HT1080 (cell line): Measurements from ENCODE around the gene TTC39C. TPM values are rescaled to one million over a fixed set of nuclear protein-coding genes. Genes with fewer than 3 reads are reported as not detected.

Experiments
- DNase-seq: peaks from one replicate; pipeline ENCODE4 v3.0.0-alpha.2; 2015; ENCODE audit warnings: low read depth
- total RNA-seq: library from RNA; depleted of rRNA; stranded (reverse); fragments of >200 nt; shearing (Covaris generic); gene quantifications from 2 replicates; pipeline ENCODE4 v1.2.3, GENCODE V29; 2014

The TTC39C gene
- total RNA-seq, 1 experiment from 2014 or later = 20.4 TPM

DNA sequence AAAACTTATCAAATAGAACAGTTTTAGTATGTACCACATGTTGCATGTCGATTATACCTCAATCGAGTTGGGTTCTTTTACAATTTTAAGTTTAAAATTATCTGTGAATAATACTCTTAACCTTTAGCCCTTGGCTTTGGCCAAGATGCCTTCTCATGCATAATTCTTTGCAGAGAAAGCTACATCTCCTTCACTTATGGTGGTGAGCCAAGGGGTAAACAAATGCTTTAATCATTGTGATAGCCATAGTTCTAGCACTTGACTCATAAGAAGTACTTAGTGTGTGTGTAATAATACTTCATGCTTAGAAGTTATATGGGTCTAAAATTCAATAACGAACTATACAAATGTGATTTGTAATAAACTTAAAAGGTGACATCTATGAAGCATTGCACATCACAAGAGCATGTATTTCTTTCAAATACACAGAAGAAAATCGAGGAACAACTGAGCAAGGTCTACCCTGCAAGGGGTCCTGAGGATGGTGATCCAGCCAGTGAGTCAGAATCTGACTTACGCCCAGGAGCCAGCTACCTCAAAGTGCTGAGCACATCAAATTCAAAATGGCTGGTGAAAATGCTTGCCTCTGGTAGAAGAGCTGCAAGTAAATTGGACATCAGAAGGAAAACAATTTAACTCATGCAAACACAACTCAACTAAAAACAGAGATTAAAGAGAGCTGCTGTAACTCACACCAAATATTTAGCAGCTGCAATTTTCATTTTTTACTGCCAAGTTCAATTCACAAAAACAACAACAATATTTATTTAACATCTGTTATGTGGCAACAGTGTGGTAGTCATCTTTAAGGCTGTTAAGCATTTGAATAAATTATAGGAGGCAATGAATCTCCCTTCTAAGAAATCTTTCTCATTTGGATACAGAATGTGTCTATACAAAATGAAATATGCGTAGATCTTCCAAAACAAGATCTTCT, 23.8 kb upstream of the TTC39C start:
- DNase-seq = no peak

DNA sequence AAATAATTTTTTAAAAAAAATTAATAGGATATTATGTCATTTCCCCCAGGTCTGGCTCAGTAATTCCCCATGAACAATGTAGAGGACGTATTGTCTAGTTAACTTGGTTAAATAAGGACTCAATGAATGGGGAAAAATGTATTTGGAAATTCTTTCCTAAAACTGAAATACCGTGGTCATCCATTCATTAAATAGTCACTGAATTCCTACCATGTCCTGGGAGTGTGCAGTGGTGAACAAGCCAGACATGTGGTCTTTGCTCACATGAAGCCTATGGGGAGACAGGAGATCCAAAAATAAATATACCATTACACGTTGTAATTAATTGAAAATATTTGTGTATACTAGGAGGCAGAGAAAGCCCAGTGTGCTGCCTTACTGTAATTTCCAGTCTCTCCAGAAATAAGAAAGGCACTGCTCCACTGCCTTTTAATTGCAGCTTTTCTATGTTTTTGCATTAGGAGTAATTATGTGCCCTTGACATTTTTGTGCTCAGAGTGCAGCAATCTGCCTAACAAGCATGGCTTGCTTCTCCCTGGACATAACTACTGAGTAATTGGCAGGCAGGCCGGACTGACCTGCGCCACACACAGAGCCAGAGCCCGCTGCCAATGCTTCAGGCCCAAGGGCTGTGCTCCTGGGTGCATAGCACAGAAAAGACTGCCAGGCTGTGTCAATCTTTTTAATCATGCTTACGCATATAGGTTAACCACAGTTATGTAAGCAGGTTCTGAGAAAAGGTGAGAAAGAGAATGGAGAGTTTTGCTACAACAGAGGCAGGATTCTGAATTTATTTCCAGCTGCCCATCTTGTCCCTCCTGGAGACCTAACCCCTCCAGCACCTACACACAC, 22.2 kb upstream of the TTC39C start:
- no peak for DNase-seq

DNA sequence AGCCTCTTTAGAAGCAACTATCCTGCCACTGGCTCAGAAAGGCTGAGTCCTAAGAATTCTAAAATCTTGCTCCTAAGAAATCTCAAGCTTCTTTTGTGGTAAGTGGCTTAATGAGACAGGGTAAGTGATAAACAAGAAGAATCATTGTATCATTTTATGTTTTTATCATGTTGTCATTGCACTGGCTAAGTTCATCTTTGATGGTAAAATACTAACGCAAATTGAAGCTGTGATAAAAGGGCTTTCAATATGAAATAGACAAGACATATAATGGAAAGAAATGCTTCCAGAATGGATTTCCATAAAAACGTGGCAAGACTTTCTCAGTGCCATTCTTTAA, 21.6 kb upstream of the TTC39C start:
- no peak for DNase-seq

DNA sequence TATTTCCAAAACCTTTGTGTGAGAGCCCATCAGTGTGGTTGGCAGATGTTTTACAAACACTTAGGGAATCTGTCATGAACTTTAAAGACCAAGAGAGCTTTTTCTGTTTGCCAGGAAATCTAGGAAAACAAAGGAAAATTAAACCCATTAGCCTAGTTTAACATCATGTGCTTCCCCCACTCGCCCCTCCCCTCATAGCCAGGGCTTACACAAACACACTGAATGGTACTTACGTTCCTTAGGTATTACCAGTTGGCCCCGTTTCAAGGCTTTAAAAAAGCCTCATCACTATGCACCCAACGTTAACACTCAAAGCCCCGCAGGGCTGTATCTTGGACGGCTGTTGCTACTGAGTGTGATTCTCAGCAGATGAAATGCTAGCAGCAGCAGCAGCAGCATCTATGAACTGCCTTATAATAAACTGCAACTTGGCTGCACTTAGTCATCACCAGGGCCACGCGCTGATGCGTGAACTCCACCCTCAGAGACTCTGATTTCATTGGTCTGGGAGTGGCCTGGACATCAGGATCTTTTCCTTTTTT, 20.1 kb upstream of the TTC39C start:
- DNase-seq = peak; percentile 77

DNA sequence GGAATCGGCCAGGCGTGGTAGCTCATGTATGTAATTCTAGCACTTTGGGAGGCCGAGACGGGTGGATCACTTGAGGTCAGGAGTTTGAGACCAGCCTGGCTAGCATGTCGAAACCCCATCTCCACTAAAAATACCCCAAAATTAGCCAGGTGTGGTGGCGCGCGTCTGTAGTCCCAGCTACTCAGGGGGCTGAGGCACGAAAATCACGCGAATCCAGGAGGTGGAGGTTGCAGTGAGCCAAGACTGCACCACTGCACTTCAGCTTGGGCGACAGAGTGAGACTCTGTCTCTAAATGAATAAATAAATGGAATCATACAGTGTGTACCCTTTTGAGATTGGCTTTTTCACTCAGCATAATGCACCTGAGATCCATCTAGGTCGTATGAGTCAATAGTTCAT, 19.4 kb upstream of the TTC39C start:
- no peak for DNase-seq

DNA sequence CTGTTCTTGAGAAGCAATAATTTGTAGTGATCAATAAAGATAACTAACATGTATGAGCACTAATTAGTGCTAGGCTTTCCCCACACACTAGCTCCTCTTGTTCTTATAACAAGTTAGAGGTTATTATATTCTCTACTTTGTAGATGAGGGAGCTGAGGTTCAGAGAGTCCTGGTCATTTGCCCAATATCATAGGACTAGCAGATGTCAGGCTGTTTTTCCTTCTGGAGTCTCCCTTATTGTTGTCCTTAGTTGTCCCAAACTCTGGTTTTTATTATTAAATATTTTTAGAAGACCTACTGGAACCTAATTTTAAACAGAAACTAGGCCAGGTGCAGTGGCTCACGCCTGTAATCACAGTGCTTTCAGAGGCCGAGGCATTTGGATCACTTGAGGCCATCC, 16.5 kb upstream of the TTC39C start:
- no peak for DNase-seq

DNA sequence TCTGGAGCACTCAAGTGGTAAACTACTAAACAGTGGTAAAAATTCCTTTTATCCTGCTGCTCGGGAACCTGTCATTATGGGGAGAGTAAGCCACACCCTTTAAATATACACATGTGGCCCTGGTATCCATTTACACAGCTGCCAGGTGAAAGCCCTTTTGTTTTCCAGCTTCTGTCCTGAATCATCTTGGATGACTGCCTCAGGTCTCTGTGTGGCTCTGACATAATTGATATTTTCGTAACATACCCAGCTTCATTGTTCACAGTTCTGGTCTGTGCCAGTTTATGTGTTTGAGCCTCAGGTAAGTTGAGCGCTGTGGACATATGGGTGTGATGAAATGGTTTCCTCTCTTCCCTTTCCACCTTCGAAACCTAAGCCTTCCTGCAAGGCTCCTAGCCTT, 15.7 kb upstream of the TTC39C start:
- DNase-seq = peak; percentile 56

DNA sequence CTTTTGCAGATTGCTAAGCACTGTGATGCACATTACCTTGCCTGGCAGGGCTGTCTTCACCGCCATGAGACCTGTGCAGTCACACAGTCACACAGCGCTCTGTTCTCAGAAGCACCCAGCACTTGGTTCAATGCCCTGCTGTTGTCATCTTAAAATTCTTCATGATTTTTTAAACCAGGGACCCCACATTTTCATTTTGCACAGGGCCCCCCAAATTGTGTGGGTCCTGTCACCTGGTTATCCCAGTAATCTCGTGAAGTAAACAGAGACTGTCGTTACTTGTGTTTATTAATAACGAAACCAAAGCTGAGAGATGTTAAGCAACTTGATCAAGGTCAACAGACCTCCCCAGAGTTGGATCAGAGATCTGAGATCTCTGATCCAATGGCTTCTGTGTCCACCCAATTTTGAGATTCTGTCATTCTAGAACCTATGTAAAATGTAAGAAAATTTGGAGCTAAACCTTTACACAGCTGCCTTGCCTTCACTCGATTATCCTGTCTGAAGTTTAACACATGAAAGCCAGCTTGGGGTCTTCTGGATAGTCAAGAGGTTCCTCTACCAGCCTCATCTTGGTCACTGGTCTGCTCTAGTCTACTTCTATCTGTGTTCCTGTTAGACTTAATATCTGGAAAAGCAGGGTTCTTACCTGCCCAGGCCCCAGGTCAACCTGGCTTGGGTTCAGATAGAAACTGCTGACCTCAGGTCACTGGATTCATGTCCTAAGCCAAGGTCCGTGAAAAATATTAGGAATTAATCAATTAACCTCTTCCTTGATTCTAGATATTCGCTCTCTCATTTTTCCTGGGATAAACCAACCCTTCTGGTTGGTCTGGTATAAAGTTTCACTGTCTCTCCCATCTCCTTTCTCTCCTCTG, 13.7 kb upstream of the TTC39C start:
- DNase-seq = no peak

DNA sequence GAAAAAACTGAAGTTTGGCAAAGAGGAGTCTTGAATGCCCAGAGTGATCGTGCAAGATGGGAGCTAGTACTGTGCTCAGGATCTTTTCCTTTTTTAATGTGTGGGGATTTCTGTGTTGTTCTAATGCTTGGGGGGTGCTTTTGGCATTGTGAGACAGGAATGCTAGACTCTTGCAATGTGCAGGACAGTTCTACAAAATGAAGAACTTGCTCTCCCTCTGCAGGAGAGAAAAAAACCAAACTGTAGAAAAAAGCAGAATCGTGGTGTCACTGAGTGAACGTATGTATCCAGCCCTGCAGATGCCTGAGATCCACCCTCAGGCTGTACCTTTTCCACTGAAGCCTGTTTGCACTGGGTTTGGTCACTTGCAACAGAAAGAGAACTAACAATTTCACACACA, 12.1 kb upstream of the TTC39C start:
- DNase-seq = no peak

DNA sequence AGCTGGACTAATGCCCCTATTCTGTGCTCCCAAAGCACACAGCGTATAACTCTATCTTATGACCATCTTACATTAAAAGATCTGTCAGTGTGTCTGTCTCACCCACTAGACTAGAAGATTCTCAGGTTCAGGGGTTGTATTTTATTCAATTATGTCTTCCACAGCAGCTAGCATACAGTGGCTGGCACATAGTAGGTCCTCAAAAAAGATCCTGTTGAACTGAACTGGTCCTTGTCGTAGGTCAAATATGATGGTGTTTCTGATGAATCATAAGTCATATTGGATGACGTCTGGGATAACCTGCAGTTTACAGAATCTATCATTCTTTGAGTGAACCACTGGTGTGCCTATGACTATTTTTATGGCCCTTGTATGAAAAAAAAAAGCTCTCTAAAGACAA, 11.3 kb upstream of the TTC39C start:
- no peak for DNase-seq

DNA sequence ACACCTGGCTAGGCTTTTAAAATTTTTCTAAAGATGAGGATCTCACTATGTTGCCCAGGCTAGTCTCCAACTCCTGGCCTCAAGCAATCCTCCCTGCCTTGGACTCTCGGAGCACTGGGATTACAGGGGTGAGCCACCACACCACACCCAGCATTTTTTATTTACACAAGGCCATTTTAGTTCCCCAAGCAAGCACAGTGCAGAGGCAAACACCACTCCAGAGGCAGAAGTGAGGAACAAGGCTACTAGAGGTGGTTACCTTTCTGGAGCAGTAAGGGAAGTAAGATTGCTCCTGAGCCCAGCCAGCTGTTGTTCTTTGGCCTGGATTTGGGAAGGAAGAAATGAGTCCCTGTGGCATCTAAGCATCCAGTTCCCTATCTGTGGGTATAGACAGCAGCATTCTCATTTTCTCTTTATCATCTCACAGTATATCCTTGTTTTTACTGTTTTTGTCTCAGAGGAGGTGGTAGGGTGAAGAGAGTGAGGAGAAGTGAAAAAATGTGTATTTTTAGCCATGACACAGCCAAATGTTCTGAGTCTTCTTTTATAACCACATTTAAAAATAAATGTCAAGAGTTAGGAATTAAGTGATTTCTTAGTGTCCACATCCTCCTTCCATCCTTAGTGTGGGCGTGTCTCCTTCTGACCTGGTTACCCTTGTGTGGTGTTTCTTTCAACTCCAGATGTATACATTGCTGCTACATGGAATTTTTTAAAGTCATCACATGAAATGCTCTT, 10.5 kb upstream of the TTC39C start:
- DNase-seq = no peak

DNA sequence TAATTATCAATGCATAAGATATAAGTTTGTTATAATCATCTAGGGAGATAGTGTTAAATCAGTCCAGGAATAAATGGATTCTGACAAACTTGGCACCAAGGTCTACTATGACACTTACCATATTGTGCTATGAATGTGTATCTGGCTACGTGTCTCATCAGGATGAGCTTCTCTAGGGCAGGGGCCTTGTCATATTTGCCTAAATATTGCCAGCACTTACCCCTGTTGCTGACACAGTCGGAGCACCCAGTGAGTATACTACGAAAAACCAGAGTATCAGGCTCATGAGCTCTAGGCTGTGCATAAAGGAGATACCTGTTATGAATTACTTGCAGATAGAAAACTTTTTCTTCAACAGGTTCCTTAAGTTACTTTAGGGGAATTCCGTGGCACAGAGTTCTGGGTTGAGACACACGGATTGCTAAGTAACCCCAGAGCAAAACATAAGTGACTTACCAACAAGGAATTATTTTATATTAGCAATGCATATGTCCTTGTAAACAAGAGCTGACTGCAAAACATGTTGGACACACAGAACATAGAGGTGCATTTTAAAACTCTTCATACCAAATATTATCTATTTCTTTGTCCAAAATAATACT, 7.7 kb upstream of the TTC39C start:
- DNase-seq = no peak

DNA sequence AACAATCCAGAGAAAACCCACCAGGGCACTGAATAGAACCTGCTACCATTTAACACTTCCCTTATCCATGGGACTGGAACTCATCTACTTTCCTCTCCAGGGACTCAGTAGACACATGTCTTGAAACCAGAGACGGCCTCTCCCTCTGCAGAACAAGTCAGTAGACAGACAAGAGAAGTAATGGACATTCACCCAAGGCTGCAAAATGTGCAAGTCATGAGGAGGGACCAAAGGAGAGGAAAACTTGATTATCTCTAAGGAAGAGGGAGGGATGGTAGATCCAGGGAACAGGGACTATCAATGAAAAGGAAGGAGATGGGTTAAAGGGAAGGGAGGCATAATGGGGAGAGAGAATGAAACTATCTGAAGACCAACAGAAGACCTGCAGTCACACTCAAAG, 5.3 kb upstream of the TTC39C start:
- no peak for DNase-seq

DNA sequence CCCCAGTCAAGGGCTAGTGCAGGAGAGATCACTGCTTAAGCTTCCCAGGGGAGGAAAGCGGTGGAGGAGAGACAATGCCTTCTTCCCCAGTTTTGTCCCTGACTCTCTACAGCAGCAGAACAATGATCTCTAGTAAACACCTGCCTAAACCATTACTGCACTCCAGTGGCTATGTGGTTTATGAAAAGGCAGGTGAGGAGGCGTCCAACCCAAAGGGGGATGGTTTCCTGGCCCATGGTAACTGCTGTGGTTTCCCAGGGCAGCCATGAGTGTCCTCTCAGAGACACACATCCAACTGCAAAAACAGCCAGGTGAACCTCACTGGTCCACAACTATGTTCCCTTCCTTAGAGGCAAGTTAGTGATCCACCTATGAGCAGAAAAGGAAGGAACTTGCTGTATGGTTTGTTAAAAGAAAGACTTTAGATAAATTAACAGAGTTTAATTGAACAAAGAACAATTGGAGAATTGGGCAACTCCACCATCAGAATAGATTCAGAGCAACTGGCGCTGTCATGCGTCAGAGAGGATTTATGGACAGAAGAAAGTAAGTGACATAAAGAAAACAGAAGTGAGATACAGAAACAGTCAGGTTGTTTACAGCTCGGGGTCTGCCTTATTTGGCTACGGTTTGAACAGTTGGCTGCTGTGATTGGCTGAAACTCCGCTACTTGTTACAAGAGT, 4.8 kb upstream of the TTC39C start:
- DNase-seq = no peak

DNA sequence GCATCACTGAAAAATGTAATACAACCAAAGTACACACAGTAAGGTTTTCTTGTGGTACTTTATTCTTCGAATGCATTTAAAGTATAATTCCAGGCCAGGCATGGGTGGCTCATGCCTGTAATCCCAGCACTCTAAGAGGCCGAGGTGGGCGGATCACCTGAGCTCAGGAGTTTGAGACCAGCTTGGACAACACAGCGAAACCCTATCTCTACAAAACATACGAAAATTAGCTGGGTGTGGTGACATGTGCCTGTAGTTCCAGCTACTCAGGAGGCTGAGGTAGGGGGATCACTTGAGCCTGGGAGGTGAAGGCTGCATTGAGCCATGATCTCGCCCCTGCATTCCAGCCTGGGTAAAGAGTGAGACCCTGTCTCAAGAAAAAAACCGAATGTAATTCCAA, 3.9 kb upstream of the TTC39C start:
- no peak for DNase-seq

DNA sequence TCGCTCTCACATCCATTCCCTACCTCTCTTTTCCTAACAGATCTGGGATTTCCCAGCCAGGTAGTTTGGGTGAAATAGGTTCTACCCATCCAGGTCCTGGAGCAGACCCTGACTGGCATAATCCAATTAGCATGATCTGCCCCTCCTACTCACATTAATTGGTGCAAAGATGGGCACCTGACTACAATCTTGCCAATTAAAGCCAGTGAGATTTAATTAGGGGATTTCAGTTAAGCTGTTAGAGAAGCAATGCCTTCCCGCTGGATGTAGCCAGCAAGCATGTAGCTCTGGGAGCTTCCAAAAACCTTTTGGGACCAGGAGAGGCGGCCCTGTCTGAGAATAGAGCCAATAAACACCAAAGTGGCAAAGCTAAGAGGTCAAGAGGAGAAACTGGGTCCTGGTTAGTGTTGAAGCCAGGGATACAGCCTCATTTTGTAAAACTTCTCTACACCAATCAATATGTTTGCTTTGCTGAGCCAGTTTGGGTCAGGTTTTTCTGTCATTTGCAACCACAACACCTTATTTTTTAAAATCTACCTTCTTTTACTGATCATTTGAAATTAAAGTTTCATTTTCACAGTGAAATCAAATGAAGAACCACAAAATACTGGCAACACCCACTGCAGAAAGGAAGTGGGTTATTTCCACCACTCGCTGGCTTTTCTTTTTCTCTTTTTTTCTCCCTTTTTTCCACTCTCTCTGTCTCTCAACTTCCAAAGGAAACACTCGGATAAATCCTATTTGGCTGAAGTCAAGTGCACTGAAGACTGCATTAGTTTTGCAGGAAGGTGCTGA, 3.2 kb upstream of the TTC39C start:
- DNase-seq = no peak

DNA sequence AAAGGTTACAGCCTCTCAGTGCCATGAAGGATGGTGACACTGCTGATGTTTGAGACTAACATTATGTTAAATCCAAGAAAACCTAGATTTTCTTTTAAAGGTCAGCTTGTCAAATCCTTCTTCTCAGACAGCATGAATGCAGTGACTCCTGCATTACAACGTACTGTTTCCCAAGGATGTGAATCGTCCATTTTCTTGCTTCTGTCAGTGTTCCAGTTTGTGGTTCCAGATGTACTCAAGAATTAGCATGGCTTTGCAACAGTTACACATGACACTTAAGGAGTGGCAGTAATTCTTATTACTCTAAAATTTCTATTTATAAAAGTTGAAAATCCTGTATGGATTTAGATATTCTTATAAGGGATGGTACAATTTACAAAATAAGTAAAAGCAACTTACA, 1.5 kb upstream of the TTC39C start:
- DNase-seq = no peak

DNA sequence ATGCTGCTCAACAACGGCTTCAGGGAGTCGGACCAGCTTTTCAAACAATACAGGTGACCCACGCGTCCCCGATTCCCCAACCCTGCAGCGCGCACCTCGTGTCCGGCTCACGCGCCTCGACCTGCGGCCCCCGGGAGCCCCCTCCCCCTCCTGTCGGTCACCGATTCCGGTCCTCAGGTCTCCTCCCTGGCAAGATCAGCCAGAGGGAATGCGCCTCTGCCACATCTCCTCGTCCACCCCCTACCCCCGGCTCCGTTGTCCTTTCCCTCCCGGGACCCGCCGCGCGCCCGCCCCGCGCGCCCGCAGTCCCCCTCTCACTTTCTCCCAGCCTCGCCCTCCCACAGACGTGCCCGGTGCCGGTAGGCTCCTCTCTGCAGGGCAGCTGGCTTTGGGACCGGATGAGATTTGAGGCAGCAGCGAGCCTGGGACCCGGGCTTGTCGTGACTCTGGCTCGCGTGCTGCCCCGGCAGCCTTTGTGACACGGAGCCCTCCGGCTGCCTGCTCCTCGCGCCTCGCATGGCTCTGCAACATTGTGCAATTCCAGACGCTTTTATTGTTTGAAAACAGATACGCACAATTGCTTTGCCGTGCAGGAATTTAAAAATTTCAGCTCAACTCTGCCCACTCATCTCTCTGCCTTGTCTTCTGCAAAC, 558 bp downstream of the TTC39C start:
- peak; percentile 27 for DNase-seq
